ENCODE results near the gene UBE2N. TPM values are rescaled to one million over a fixed set of nuclear protein-coding genes. Genes with fewer than 3 reads are reported as not detected.

UBE2N gene
- total and polyA plus RNA-seq, 2 donors (not counting 3 experiments of a cell fraction or from before 2014, with no cell fraction given) = 59.2 to 125 TPM

GRCh38 chr12:93430280-93430679 lies 11.5 kb downstream of the UBE2N start:
- Histone ChIP-seq H3K4me1 (ENCODE audit: control insufficient read depth, extremely low read depth, insufficient read depth, low read length) (peaks cover 2% of the 10 kb centered on the region), H3K9ac (replicated peaks; ENCODE audit: extremely low read depth, insufficient read depth, low read length) (no peak overlapping the region), H3K4me2 (ENCODE audit: insufficient read depth, low read length) (no peak overlapping the region), H3K4me3 (replicated peaks in 1 of 3; ENCODE audit: insufficient read depth in 1 of 3, low read depth in 1 of 3, low read length in 3 of 3) (no peak overlapping the region), H3K36me3 (ENCODE audit: control insufficient read depth in 2 of 2, extremely low read depth in 1 of 2, insufficient read depth in 2 of 2, low read length in 2 of 2) (no peaks in the 10 kb centered on the region), H3K79me2 (ENCODE audit: control insufficient read depth, insufficient read depth, low read length) (peaks cover 99% of the 10 kb centered on the region), H3K27me3 (ENCODE audit: control insufficient read depth in 2 of 2, insufficient read depth in 2 of 2, low read length in 2 of 2) (no peaks in the 10 kb centered on the region), H3K9me1 (replicated peaks; ENCODE audit: control insufficient read depth, extremely low read depth, insufficient read depth, low read length) (no peaks in the 10 kb centered on the region), H2AFZ (ENCODE audit: low read depth, low read length) (no peak overlapping the region), H3K9me3 (replicated peaks; ENCODE audit: control insufficient read depth, insufficient read depth, low read length) (no peaks in the 10 kb centered on the region), H3K27ac (ENCODE audit: insufficient read depth, low read depth, low read length) (no peak overlapping the region), H4K20me1 (replicated peaks; ENCODE audit: control insufficient read depth, extremely low read depth, insufficient read depth, low read length) (peaks cover 24% of the 10 kb centered on the region)
- intact Hi-C loops (cut with micrococcal nuclease) (no loop called here), dilution Hi-C loops (cut with MboI; ENCODE audit: extremely low pct_ligation_motif_present, low sequenced_read_pairs) (no loop called here)
- BruUV-seq (replicated peaks) = no TSS peak
- no peak for TF ChIP-seq CTCF (IDR thresholded peaks at IDR 0.05; ENCODE audit: extremely low read depth in 1 of 2, insufficient read depth in 1 of 2, low read depth in 1 of 2, low read length in 2 of 2)
- no peak for TF ChIP-seq MYC (IDR thresholded peaks at IDR 0.05; ENCODE audit: low read depth, low read length)
- TF ChIP-seq JUN (IDR thresholded peaks at IDR 0.05; ENCODE audit: borderline replicate concordance, insufficient read depth, insufficient read length, low read depth) = no peak
- no peak for TF ChIP-seq POLR2AphosphoS5 (IDR thresholded peaks at IDR 0.05; ENCODE audit: insufficient read depth, low read depth, low read length)
- TF ChIP-seq GATA2 (IDR thresholded peaks at IDR 0.05; ENCODE audit: insufficient read depth, insufficient read length, low read depth, low read length) = no peak
- no peak for TF ChIP-seq FOS (IDR thresholded peaks at IDR 0.05; ENCODE audit: borderline replicate concordance, insufficient read depth, low read length)
- TF ChIP-seq POLR2A (IDR thresholded peaks at IDR 0.05; ENCODE audit: low read depth, low read length) = no peak
- TF ChIP-seq EZH2 (IDR thresholded peaks at IDR 0.05; ENCODE audit: borderline replicate concordance, low read depth, low read length, severe bottlenecking) = no peak
- no peak for TF ChIP-seq MAX (IDR thresholded peaks at IDR 0.05; ENCODE audit: insufficient read depth, insufficient read length)
- DNase-seq (ENCODE audit: low read depth, low spot score) = no peak
- ChIA-PET POLR2A (no interaction called here), CTCF (interaction anchor here (1.2 to 1.5 kb wide), 2 partner anchors 11 kb away, joined by 8 to 10 read pairs; no protein-coding TSS in a partner anchor)
- FAIRE-seq = no peak

All from endothelial cell of umbilical vein (primary cell).